HG03039 (cell line): ENCODE measurements around the gene AVPR2.

Experiments
- ATAC-seq: cut with Tn5 transposase; IDR thresholded peaks from one replicate; pipeline ENCODE4 v1.9.1; 2021; ENCODE audit warnings: mild to moderate bottlenecking, moderate library complexity; ENCODE audit not compliant: unreplicated experiment

AVPR2 gene

GRCh38 chrX:153948847-153949805, 44.7 kb downstream of the AVPR2 start:
- no peak for ATAC-seq

- ATAC-seq: no peak
Measured at GRCh38 chrX:153950127-153950526, 45.7 kb downstream of the AVPR2 start.

- no peak for ATAC-seq
Measured at GRCh38 chrX:153951683-153952372, 47.4 kb downstream of the AVPR2 start.

- no peak for ATAC-seq
Measured at GRCh38 chrX:153952373-153953026, 48.0 kb downstream of the AVPR2 start.

GRCh38 chrX:153953342-153953830, 48.9 kb downstream of the AVPR2 start:
- ATAC-seq: no peak

- ATAC-seq: no peak
Measured at GRCh38 chrX:153953892-153954557, 49.6 kb downstream of the AVPR2 start.

- ATAC-seq: no peak
Measured at GRCh38 chrX:153954558-153955227, 50.2 kb downstream of the AVPR2 start.

- no peak for ATAC-seq
Measured at GRCh38 chrX:153955228-153955732, 50.8 kb downstream of the AVPR2 start.

GRCh38 chrX:153956044-153956907, 51.8 kb downstream of the AVPR2 start:
- ATAC-seq: no peak
